GM19463 (cell line): ENCODE results near the gene MRS2.

Experiments
- ATAC-seq: cut with Tn5 transposase; IDR thresholded peaks from one replicate; pipeline ENCODE4 v1.9.1; 2021; ENCODE audit warnings: mild to moderate bottlenecking, moderate library complexity; ENCODE audit not compliant: unreplicated experiment

MRS2 gene

GRCh38 chr6:24426729-24427446 lies 24.2 kb downstream of the MRS2 start:
- no peak for ATAC-seq

- no peak for ATAC-seq
Measured at GRCh38 chr6:24428615-24429014, 25.9 kb downstream of the MRS2 start.

GRCh38 chr6:24429146-24429545 lies 26.4 kb downstream of the MRS2 start:
- no peak for ATAC-seq

GRCh38 chr6:24430086-24430485 lies 27.4 kb downstream of the MRS2 start:
- ATAC-seq, result no peak

- ATAC-seq, result peak; percentile 58
Measured at GRCh38 chr6:24431045-24431451, 28.3 kb downstream of the MRS2 start.

GRCh38 chr6:24432611-24433010 lies 29.9 kb downstream of the MRS2 start:
- no peak for ATAC-seq

GRCh38 chr6:24436979-24437378 lies 34.2 kb downstream of the MRS2 start:
- ATAC-seq, result no peak

GRCh38 chr6:24439858-24440539 lies 37.3 kb downstream of the MRS2 start:
- peak; percentile 47 for ATAC-seq

- no peak for ATAC-seq
Measured at GRCh38 chr6:24440897-24441598, 38.3 kb downstream of the MRS2 start.

- no peak for ATAC-seq
Measured at GRCh38 chr6:24441599-24441904, 38.8 kb downstream of the MRS2 start.

GRCh38 chr6:24444588-24444987 lies 41.9 kb downstream of the MRS2 start:
- ATAC-seq, result no peak

- ATAC-seq, result no peak
Measured at GRCh38 chr6:24445704-24446103, 43.0 kb downstream of the MRS2 start.

GRCh38 chr6:24446670-24447069 lies 43.9 kb downstream of the MRS2 start:
- no peak for ATAC-seq

- ATAC-seq, result no peak
Measured at GRCh38 chr6:24448396-24448795, 45.7 kb downstream of the MRS2 start.

- no peak for ATAC-seq
Measured at GRCh38 chr6:24448828-24449525, 46.2 kb downstream of the MRS2 start.

- ATAC-seq, result no peak
Measured at GRCh38 chr6:24451581-24452388, 49.0 kb downstream of the MRS2 start.

- ATAC-seq, result no peak
Measured at GRCh38 chr6:24453921-24454320, 51.2 kb downstream of the MRS2 start.

GRCh38 chr6:24454452-24454851 lies 51.7 kb downstream of the MRS2 start:
- no peak for ATAC-seq

- no peak for ATAC-seq
Measured at GRCh38 chr6:24455061-24455460, 52.3 kb downstream of the MRS2 start.

- ATAC-seq, result no peak
Measured at GRCh38 chr6:24458134-24458533, 55.4 kb downstream of the MRS2 start.

- no peak for ATAC-seq
Measured at GRCh38 chr6:24458941-24459340, 56.2 kb downstream of the MRS2 start.
